SJCRH30 (cell line): Measurements from ENCODE around the gene KREMEN1. TPM values are rescaled to one million over a fixed set of nuclear protein-coding genes. Genes with fewer than 3 reads are reported as not detected.
A peak's percentile ranks its signal among the peaks of the same experiment; 100 is the strongest.

ENCODE experiments used
- DNase-seq, 2 experiments: peaks; one replicate each; pipeline ENCODE4 v3.0.0-alpha.2; 2015 to 2020
- H3K27ac ChIP-seq: fragments of 250-450 bp; sonication (Bioruptor Pico); 2 replicates; pipeline ENCODE4 v1.5.1; 2020; ENCODE audit warnings: mild to moderate bottlenecking, moderate library complexity
- H3K27me3 ChIP-seq: fragments of 250-450 bp; sonication (Bioruptor Pico); 2 replicates; pipeline ENCODE4 v1.5.1; 2020; ENCODE audit warnings: mild to moderate bottlenecking, moderate library complexity
- H3K36me3 ChIP-seq: fragments of 250-450 bp; sonication (Bioruptor Pico); 2 replicates; pipeline ENCODE4 v1.5.1; 2020; ENCODE audit warnings: mild to moderate bottlenecking, moderate library complexity
- H3K4me1 ChIP-seq: fragments of 250-450 bp; sonication (Bioruptor Pico); 2 replicates; pipeline ENCODE4 v1.5.1; 2020; ENCODE audit warnings: mild to moderate bottlenecking, moderate library complexity
- H3K4me3 ChIP-seq: fragments of 250-450 bp; sonication (Bioruptor Pico); 2 replicates; pipeline ENCODE4 v1.5.1; 2020; ENCODE audit warnings: mild to moderate bottlenecking, moderate library complexity
- H3K9me3 ChIP-seq: fragments of 250-450 bp; sonication (Bioruptor Pico); replicated peaks from 2 replicates; pipeline ENCODE4 v1.5.1; 2020; ENCODE audit warnings: mild to moderate bottlenecking, moderate library complexity
- total RNA-seq: library from RNA; depleted of rRNA; stranded (reverse); fragments of >200 nt; shearing (Covaris generic); gene quantifications from 2 replicates; pipeline ENCODE4 v1.2.3, GENCODE V29; 2014; rRNA removed

Gene KREMEN1
- total RNA-seq, 1 experiment from 2014 or later = 45.7 TPM

- H3K9me3 ChIP-seq = no peaks in the 10 kb centered on the region
- no peaks in the 10 kb centered on the region for H3K36me3 ChIP-seq
- H3K4me3 ChIP-seq = no peak overlapping the region
- H3K27me3 ChIP-seq = no peaks in the 10 kb centered on the region
- H3K4me1 ChIP-seq = peaks cover 9% of the 10 kb centered on the region; the same call in 1 of the 2 replicates
- peak; percentile 44 to 49 for DNase-seq
- no peak overlapping the region for H3K27ac ChIP-seq
These were observed 144.2 kb downstream of the KREMEN1 start for GRCh38 chr22:29216873-29217666.

Other genes with a start within 250 kb of the KREMEN1 start
- gene ZNRF3, start 189.5 kb upstream of the KREMEN1 start, total RNA-seq = 9.1 and 9.7 TPM in 2 replicates
- gene C22orf31, start 11.2 kb upstream of the KREMEN1 start, total RNA-seq = not detected in 2 replicates
- gene EMID1, start 132.9 kb downstream of the KREMEN1 start, total RNA-seq = 2.2 and 2.3 TPM in 2 replicates
- 20.3 and 21.8 TPM in 2 replicates for gene RHBDD3, start 194.9 kb downstream of the KREMEN1 start, total RNA-seq
- gene EWSR1, start 195.2 kb downstream of the KREMEN1 start, total RNA-seq = 275 and 298 TPM in 2 replicates
- 5.0 and 6.4 TPM in 2 replicates for gene GAS2L1, start 233.6 kb downstream of the KREMEN1 start, total RNA-seq
- gene RASL10A, start 242.7 kb downstream of the KREMEN1 start, total RNA-seq = 4.1 and 4.3 TPM in 2 replicates